ENCODE measurements around the gene CTIF. TPM values are rescaled to one million over a fixed set of nuclear protein-coding genes. Genes with fewer than 3 reads are reported as not detected.

CTIF gene
- total RNA-seq, 1 donor from 2014 or later: 26.4 TPM

GRCh38 chr18:48597110-48597509, 58.3 kb downstream of the CTIF start:
- Mint-ChIP-seq H3K27ac (no peak overlapping the region), H3K4me3 (ENCODE audit: low read depth) (no peak overlapping the region), H3K27me3 (no peaks in the 10 kb centered on the region), H3K9me3 (ENCODE audit: low read depth) (no peaks in the 10 kb centered on the region), H3K36me3 (ENCODE audit: insufficient read depth) (no peaks in the 10 kb centered on the region), H3K4me1 (ENCODE audit: low read depth) (peaks cover 8% of the 10 kb centered on the region)
- no peak for DNase-seq (ENCODE audit: low spot score, unreplicated experiment)
- no peak for TF ChIP-seq CTCF (IDR thresholded peaks at IDR 0.05; ENCODE audit: unreplicated experiment)

- no peaks in the 10 kb centered on the region for H3K36me3 Mint-ChIP-seq (ENCODE audit: insufficient read depth)
- no peak overlapping the region for H3K4me3 Mint-ChIP-seq (ENCODE audit: low read depth)
- H3K9me3 Mint-ChIP-seq (ENCODE audit: low read depth): no peaks in the 10 kb centered on the region
- H3K27ac Mint-ChIP-seq: no peak overlapping the region
- H3K27me3 Mint-ChIP-seq: no peaks in the 10 kb centered on the region
- H3K4me1 Mint-ChIP-seq (ENCODE audit: low read depth): peaks cover 5% of the 10 kb centered on the region
- no peak for DNase-seq (ENCODE audit: low spot score, unreplicated experiment)
- TF ChIP-seq CTCF (IDR thresholded peaks at IDR 0.05; ENCODE audit: unreplicated experiment): no peak
These were observed 58.8 kb downstream of the CTIF start for GRCh38 chr18:48597671-48598070.

- no peaks in the 10 kb centered on the region for H3K27me3 Mint-ChIP-seq
- no peaks in the 10 kb centered on the region for H3K9me3 Mint-ChIP-seq (ENCODE audit: low read depth)
- no peak overlapping the region for H3K27ac Mint-ChIP-seq
- H3K4me3 Mint-ChIP-seq (ENCODE audit: low read depth): no peak overlapping the region
- H3K36me3 Mint-ChIP-seq (ENCODE audit: insufficient read depth): no peaks in the 10 kb centered on the region
- no peak for TF ChIP-seq CTCF (IDR thresholded peaks at IDR 0.05; ENCODE audit: unreplicated experiment)
- no peak for DNase-seq (ENCODE audit: low spot score, unreplicated experiment)
- H3K4me1 Mint-ChIP-seq (ENCODE audit: low read depth): peaks cover 4% of the 10 kb centered on the region
These were observed 60.6 kb downstream of the CTIF start for GRCh38 chr18:48599391-48599790.

- Mint-ChIP-seq H3K27ac (no peak overlapping the region), H3K36me3 (ENCODE audit: insufficient read depth) (no peaks in the 10 kb centered on the region), H3K9me3 (ENCODE audit: low read depth) (no peaks in the 10 kb centered on the region), H3K4me1 (ENCODE audit: low read depth) (peaks cover 4% of the 10 kb centered on the region), H3K4me3 (ENCODE audit: low read depth) (no peak overlapping the region), H3K27me3 (no peaks in the 10 kb centered on the region)
- no peak for TF ChIP-seq CTCF (IDR thresholded peaks at IDR 0.05; ENCODE audit: unreplicated experiment)
- DNase-seq (ENCODE audit: low spot score, unreplicated experiment): no peak
These were observed 61.2 kb downstream of the CTIF start for GRCh38 chr18:48600046-48600445.

- DNase-seq (ENCODE audit: low spot score, unreplicated experiment): no peak
- no peaks in the 10 kb centered on the region for H3K9me3 Mint-ChIP-seq (ENCODE audit: low read depth)
- peak overlapping the region; percentile 56 for H3K27ac Mint-ChIP-seq
- H3K4me1 Mint-ChIP-seq (ENCODE audit: low read depth): peaks cover 6% of the 10 kb centered on the region
- no peaks in the 10 kb centered on the region for H3K27me3 Mint-ChIP-seq
- H3K36me3 Mint-ChIP-seq (ENCODE audit: insufficient read depth): no peaks in the 10 kb centered on the region
- no peak overlapping the region for H3K4me3 Mint-ChIP-seq (ENCODE audit: low read depth)
- TF ChIP-seq CTCF (IDR thresholded peaks at IDR 0.05; ENCODE audit: unreplicated experiment): no peak
These were observed 61.7 kb downstream of the CTIF start for GRCh38 chr18:48600456-48601090.
